Spleen (tissue), 7 donors: ENCODE measurements around the gene ADAM29.

Experiments used
- CTCF ChIP-seq, 11 experiments: fragments of 200-600 bp in 7 of 11; fragments of 450-650 bp in 4 of 11; sonication (generic) in 4 of 11; IDR thresholded peaks in 8 of 11; conservative IDR thresholded peaks in 3 of 11; 1 replicate in 7 of 11; 2 replicates in 4 of 11; pipeline versions ENCODE4 v1.4.0 to v1.8.0; 2016 to 2021; ENCODE audit warnings: antibody characterized with exemption in 11 of 11, inconsistent platforms in 4 of 11, mild to moderate bottlenecking in 1 of 11
- POLR2AphosphoS5 ChIP-seq, 3 donors: sonication (generic); formaldehyde crosslinking; IDR thresholded peaks; one replicate each; pipeline ENCODE4 v1.5.1; 2017; ENCODE audit warnings: antibody characterized with exemption in 3 of 3
- donor health status: DM: no; HTN: no; CAD: no; lungs with moderate emphysema.
- donor health status: DM: no; HTN: no; CAD: no.
- donor health status: DM: no; HTN: no; CAD: no.

GRCh38 chr4:174907508-174907907 is 10.7 kb upstream of the ADAM29 start:
- no peak for TF ChIP-seq CTCF (IDR thresholded peaks at IDR 0.05 in 8 of 11, conservative IDR thresholded peaks at IDR 0.05 in 3 of 11)
- TF ChIP-seq POLR2AphosphoS5 (IDR thresholded peaks at IDR 0.05), result no peak
